ENCODE measurements around the gene CRY2. TPM values are rescaled to one million over a fixed set of nuclear protein-coding genes. Genes with fewer than 3 reads are reported as not detected.

Gene CRY2
- total and polyA plus RNA-seq, 2 of the 13 experiments (the other 11 are each of a cell fraction or from before 2014, with no cell fraction given), result 10.1 to 12.2 TPM

- TF ChIP-seq SP4 (CRISPR knock-in tag; IDR thresholded peaks at IDR 0.05) (peak; percentile 97), ZNF780A (CRISPR knock-in tag; IDR thresholded peaks at IDR 0.05) (peak; percentile 57; the same call in 1 of the 2 replicates), SSRP1 (CRISPR knock-in tag; IDR thresholded peaks at IDR 0.05) (no peak), GTF3A (CRISPR knock-in tag; conservative IDR thresholded peaks at IDR 0.05) (no peak), ZNF878 (CRISPR knock-in tag; IDR thresholded peaks at IDR 0.05) (0 out of 2 replicates have a peak, but pooled peaks have one; percentile 28), ZBTB42 (CRISPR knock-in tag; IDR thresholded peaks at IDR 0.05) (0 out of 2 replicates have a peak, but pooled peaks have one; percentile 80), AHDC1 (CRISPR knock-in tag; IDR thresholded peaks at IDR 0.05; ENCODE audit: borderline replicate concordance) (no peak), NRL (CRISPR knock-in tag; IDR thresholded peaks at IDR 0.05; ENCODE audit: borderline replicate concordance) (peak; percentile 96), CREBL2 (CRISPR knock-in tag; IDR thresholded peaks at IDR 0.05; ENCODE audit: borderline replicate concordance) (0 out of 2 replicates have a peak, but pooled peaks have one; percentile 68), KLF16 (CRISPR knock-in tag; IDR thresholded peaks at IDR 0.05) (peak; percentile 18 to 88; a peak in 2 of 4 replicates), TAF1 (CRISPR knock-in tag; IDR thresholded peaks at IDR 0.05) (peak; percentile 99), BCL3 (CRISPR knock-in tag; IDR thresholded peaks at IDR 0.05) (peak; percentile 72; the same call in 1 of the 2 replicates), TEAD3 (CRISPR knock-in tag; optimal IDR thresholded peaks at IDR 0.05; ENCODE audit: borderline replicate concordance) (peak; percentile 69), ZSCAN20 (CRISPR knock-in tag; IDR thresholded peaks at IDR 0.05; ENCODE audit: borderline replicate concordance) (no peak), ZNF263 (CRISPR knock-in tag; IDR thresholded peaks at IDR 0.05) (no peak), ZHX1 (CRISPR knock-in tag; IDR thresholded peaks at IDR 0.05; ENCODE audit: low read depth) (peak; percentile 53), KMT2A (CRISPR knock-in tag; IDR thresholded peaks at IDR 0.05) (peak; percentile 77; the same call in 1 of the 2 replicates), ATF7-NPFF (CRISPR knock-in tag; IDR thresholded peaks at IDR 0.05; ENCODE audit: low read depth) (peak; percentile 32; the same call in 1 of the 2 replicates)
These were observed at the start of gene CRY2 (continued) for GRCh38 chr11:45846974-45847910.

All from HepG2 (cell line).